Fibroblast of the aortic adventitia (primary cell): Measurements from ENCODE around the gene DCTPP1. TPM values are rescaled to one million over a fixed set of nuclear protein-coding genes. Genes with fewer than 3 reads are reported as not detected.

ENCODE experiments used
- DNase-seq: peaks from one replicate; pipeline ENCODE4 v3.0.0-alpha.2; 2010; ENCODE audit warnings: low read depth
- H3K4me3 ChIP-seq: 2 replicates; pipeline ENCODE4 v1.5.1; 2011; ENCODE audit warnings: low read depth, mild to moderate bottlenecking, control low read depth, low read length, moderate library complexity
- total RNA-seq: library from RNA; depleted of rRNA; stranded (reverse); fragments of >200 nt; gene quantifications from 2 replicates; pipeline ENCODE4 v1.2.3, GENCODE V29; 2012; ENCODE audit warnings: low replicate concordance
- TF ChIP-seq, protein P1 (sequence below): IDR thresholded peaks from 2 replicates; pipeline ENCODE4 v1.5.1; 2011; ENCODE audit warnings: mild to moderate bottlenecking, low read length, control low read depth, inconsistent platforms; ENCODE audit not compliant: insufficient read depth

Gene DCTPP1
- total RNA-seq, 1 donor, result 28.0 TPM

DNA sequence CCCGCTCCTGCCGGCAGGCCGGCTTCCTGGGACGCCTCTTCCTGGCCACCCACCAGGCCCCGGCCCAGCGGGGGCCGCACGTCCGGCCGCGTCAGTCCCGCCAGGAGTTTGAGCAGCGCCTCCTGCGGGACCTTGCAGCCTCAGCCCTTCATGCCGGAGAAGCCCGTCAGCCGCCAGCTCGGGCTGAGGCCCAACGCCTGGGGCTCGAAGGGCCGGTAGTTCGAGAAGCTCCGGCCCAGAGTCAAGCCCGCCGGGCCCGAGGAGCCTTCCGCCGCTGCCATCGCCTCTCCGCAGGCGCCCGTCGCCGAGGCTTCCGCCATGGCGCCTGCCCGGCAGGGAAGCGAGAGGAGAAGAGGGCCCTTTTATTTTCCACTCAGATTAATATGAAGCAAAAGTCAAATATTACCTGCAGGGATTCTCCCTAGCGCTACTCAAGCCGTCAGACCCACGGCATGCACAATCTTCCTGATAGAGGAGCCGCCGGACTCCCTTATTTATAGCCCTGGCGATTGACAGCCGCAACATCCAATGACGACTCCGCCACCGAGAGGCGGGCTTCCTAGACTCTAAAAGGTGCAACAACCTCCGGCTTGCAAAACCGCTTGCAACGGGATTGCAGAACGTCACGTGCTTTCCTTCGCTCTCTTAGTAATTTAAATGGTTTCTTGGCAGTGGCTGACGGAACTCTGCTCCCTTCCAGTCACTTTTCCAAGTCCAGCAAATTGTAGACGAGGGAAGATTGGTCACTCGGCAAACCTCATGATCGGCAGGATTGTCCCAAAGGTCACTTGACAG, 15.8 kb upstream of the DCTPP1 start, which contains the start of gene SEPHS2:
Gene SEPHS2 (minus strand): TSS at position 467 of the 795 bp plus-strand sequence. CDS start 147 bp downstream, at position 320.
- TF ChIP-seq, protein P1, sequence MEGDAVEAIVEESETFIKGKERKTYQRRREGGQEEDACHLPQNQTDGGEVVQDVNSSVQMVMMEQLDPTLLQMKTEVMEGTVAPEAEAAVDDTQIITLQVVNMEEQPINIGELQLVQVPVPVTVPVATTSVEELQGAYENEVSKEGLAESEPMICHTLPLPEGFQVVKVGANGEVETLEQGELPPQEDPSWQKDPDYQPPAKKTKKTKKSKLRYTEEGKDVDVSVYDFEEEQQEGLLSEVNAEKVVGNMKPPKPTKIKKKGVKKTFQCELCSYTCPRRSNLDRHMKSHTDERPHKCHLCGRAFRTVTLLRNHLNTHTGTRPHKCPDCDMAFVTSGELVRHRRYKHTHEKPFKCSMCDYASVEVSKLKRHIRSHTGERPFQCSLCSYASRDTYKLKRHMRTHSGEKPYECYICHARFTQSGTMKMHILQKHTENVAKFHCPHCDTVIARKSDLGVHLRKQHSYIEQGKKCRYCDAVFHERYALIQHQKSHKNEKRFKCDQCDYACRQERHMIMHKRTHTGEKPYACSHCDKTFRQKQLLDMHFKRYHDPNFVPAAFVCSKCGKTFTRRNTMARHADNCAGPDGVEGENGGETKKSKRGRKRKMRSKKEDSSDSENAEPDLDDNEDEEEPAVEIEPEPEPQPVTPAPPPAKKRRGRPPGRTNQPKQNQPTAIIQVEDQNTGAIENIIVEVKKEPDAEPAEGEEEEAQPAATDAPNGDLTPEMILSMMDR, result peak; percentile 49
- H3K4me3 ChIP-seq, result peak within 1 kb of the TSS; percentile 87
- DNase-seq, result peak; percentile 99

DNA sequence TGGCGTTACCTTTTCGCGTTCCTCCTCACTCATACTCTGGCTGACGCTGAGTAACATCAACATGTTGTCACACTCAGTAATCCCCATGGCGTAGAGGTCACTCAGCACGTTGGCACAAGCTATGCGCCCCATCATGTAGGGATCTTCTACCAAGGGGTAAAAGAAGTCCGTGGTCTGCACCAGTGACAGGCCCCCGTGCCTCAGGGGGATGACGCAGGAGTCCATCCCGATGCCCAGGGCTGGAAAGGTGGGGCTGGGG, 15.2 kb upstream of the DCTPP1 start:
- TF ChIP-seq, protein P1, result no peak
- no peak for DNase-seq
- H3K4me3 ChIP-seq, result peak overlapping the region; percentile 87

DNA sequence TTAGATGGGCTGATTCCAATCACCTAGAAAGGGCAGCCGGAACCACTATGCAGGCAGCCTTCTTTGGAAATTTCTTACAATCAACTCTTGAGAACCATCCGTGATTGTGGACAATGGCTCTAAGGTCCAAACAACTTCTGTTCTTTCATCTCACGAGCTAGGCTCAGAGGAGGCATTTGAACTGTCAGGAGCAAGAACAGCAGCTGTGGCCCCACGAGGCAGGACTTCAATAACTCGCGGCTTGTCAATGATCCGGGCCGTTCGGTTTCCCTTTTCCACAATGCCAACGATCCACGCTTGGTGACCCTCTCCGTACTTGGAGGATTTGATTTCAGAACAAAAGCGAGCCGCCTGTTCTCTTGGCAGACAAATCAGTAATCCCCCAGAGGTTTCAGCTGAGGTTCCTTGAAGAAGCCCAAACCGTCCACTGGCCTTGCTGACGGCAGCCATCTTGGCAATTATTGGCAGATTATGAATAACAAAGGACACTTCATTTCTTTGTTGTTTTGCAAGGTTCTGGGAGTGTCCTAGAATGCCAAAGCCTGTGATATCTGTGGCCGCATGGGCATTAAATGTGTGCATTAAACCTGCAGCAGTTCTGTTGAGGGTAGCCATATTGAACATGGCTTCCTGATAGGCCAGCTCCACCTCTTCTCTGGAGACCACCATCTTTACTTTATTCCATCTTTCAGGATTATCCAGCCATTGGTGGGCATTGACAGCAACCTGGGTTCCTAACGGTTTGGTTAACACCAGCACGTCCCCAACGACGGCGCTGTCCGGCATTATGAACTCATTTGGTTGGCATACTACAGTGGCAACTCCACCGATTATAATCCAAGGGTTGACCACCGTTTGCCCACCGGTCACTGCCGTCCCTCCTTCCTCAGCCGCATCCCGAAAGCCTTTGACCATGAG, 14.7 kb upstream of the DCTPP1 start:
- TF ChIP-seq, protein P1, result no peak
- no peak for DNase-seq
- peak overlapping the region; percentile 87 for H3K4me3 ChIP-seq

DNA sequence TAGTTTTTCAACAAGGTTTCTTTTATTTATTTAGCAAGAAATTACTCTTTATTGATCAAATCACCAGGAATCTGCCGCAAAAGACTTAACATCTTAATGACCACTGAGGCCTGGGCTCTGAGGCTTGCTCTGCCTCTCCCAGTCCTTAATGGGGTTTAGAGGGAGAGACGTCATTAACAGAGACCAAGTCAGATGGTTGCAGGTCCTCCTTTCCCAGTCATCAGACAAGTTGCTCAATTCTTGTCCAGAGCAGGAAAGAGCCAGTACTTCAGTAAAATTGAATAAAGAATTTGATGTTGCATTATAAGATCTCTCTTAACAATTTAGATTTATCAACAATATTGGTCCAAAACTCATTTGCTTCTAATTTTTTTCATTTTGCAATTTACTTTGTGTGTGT, 13.8 kb upstream of the DCTPP1 start:
- DNase-seq, result no peak
- TF ChIP-seq, protein P1, result no peak
- no peak overlapping the region for H3K4me3 ChIP-seq

DNA sequence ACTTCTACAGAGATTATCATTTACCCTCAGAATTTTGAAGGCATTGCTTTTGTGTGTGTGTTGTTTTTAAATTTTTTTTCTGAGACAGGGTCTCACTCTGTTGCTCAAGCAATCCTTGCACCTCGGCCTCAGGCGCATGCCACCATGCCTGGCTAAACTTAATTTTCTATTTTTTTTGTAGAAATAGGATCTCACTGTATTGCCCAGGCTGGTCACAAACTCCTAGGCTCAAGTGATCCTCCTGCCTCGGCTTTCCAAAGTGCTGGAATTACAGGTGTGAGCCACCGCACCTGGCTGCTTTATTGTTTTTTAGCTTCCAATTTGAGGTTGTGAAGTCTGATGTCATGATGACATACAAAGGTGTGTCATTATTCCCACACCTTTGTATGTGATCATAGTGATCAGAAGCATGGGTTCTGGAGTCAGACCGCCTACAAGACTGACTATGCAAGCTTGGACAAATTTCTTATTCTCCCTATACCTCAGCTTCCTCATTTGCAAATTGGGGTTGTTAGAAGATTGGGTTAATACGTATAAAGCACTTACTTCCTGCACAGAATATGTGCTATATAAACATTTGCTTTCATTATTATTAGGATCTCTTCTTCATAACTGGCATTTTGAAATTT, 10.0 kb upstream of the DCTPP1 start:
- H3K4me3 ChIP-seq, result no peak overlapping the region
- TF ChIP-seq, protein P1, result no peak
- no peak for DNase-seq

DNA sequence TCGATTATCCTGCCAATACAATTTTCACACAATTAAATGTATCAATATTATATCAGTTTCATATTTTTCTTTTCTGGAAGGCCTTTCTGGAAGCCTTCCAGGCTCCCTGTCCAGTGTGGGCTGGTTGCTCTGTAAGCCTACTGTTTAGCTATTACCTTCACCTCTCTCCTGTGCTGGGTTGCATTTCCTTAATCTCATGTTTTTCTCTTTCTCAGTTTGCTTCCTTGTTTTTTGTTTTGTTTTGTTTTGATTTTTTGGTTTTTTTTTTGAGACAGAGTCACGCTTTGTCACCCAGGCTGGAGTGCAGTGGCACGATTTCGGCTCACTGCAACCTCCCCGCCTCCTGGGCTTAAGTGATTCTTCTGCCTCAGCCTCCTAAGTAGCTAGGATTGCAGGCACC, 9.0 kb upstream of the DCTPP1 start:
- TF ChIP-seq, protein P1, result no peak
- H3K4me3 ChIP-seq, result no peak overlapping the region
- no peak for DNase-seq
